ENCODE data around the gene IFNGR1. TPM values are rescaled to one million over a fixed set of nuclear protein-coding genes. Genes with fewer than 3 reads are reported as not detected.
A peak's percentile ranks its signal among the peaks of the same experiment; 100 is the strongest.

The IFNGR1 gene
- total RNA-seq, 1 experiment from 2014 or later: 58.4 TPM

DNA sequence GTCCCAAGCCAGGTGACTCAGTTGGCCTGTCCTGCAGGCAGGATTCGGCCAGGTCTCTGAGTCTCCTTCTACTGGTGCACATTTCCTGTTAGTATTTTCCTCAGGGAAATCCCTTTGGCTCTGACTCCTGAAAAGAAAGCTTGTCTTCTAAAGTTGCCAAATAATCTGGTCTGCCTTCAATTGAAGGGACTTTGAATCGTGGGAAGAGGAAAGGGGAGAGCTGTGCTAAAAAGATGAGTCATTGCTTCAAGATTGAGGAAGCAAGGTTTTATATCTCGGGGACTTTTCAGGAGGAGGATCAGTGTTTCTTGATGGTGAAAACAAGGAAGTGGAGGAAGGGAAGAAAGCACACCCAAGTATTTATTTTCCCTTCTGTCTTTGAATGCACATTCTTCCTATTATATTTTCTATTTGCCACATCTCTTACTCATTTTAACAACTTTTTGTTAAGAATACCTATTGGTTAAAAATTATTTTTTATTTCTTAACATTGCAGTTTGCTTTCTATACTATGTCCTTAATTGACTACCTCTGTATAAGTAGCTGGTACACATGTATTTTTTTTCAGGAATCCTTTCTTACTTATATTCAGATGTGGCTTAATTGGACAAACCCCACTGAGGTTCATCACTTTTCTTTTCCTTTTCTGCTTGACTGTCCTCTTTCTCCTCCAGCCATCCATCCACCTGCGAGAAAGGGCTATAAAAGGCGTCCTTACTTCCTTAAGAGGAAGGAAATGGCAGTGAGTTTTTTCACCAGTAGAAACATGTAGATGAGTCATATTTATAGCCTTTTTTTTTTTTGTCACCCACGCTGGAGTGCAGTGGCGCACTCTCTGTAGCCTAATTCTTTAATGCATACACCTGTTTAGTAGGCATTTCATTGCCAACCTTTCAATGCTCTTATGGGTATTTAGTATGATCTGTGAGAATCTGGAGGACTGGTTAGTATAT lies 15.0 kb upstream of the IFNGR1 start:
- Mint-ChIP-seq H3K4me3 (ENCODE audit: unreplicated experiment) (peak overlapping the region; percentile 41), H3K4me1 (ENCODE audit: insufficient read depth, unreplicated experiment) (peaks cover 40% of the 10 kb centered on the region), H3K36me3 (ENCODE audit: insufficient read depth, unreplicated experiment) (no peaks in the 10 kb centered on the region), H3K27me3 (ENCODE audit: insufficient read depth, unreplicated experiment) (no peaks in the 10 kb centered on the region), H3K9me3 (ENCODE audit: unreplicated experiment) (no peaks in the 10 kb centered on the region), H3K27ac (ENCODE audit: low read depth, unreplicated experiment) (peak overlapping the region; percentile 95)
- TSS peak; percentile 82 for BruUV-seq (replicated peaks)
- intact Hi-C loops (cut with micrococcal nuclease): loop anchor here (2.0 kb wide), 1 partner anchor 15 kb away; the partner anchor contains the start of gene IFNGR1
- CTCF ChIA-PET: interaction anchor here (0.8 kb wide), 1 partner anchor 11 kb away, joined by 5 read pairs; no protein-coding TSS in a partner anchor
- POLR2A ChIA-PET: interaction anchor here (0.6 to 17.4 kb wide), 9 partner anchors 8 to 1153 kb away, joined by 3 to 651 read pairs (median 3); partner anchors contain the start of gene IFNGR1
- DNase-seq (ENCODE audit: unreplicated experiment): peak; percentile 97
- TF ChIP-seq, protein P1, sequence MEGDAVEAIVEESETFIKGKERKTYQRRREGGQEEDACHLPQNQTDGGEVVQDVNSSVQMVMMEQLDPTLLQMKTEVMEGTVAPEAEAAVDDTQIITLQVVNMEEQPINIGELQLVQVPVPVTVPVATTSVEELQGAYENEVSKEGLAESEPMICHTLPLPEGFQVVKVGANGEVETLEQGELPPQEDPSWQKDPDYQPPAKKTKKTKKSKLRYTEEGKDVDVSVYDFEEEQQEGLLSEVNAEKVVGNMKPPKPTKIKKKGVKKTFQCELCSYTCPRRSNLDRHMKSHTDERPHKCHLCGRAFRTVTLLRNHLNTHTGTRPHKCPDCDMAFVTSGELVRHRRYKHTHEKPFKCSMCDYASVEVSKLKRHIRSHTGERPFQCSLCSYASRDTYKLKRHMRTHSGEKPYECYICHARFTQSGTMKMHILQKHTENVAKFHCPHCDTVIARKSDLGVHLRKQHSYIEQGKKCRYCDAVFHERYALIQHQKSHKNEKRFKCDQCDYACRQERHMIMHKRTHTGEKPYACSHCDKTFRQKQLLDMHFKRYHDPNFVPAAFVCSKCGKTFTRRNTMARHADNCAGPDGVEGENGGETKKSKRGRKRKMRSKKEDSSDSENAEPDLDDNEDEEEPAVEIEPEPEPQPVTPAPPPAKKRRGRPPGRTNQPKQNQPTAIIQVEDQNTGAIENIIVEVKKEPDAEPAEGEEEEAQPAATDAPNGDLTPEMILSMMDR (IDR thresholded peaks at IDR 0.05; ENCODE audit: unreplicated experiment): no peak

DNA sequence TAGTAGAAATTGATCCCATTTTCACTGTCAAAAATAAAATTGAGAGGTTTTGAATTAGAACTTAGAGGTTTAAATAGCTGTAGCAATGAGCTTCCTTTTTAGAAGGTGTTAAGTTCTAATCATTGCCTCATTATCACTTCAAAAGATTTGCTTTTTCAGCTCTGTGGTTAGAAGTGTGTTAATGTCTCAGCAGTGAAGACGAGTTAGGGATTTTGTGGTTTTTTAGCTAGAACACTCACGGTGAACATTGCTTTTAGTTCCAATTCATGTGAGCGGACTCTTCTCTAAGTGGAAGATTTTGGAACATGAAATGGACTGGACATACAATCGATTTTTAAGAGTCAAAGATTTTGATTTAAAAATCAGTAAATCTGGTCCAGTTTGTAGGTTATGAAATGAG lies 12.7 kb upstream of the IFNGR1 start:
- DNase-seq (ENCODE audit: unreplicated experiment): no peak
- Mint-ChIP-seq H3K9me3 (ENCODE audit: unreplicated experiment) (no peaks in the 10 kb centered on the region), H3K4me1 (ENCODE audit: insufficient read depth, unreplicated experiment) (peaks cover 19% of the 10 kb centered on the region), H3K4me3 (ENCODE audit: unreplicated experiment) (no peak overlapping the region), H3K36me3 (ENCODE audit: insufficient read depth, unreplicated experiment) (no peaks in the 10 kb centered on the region), H3K27ac (ENCODE audit: low read depth, unreplicated experiment) (no peak overlapping the region), H3K27me3 (ENCODE audit: insufficient read depth, unreplicated experiment) (no peaks in the 10 kb centered on the region)
- no TSS peak for BruUV-seq (replicated peaks)
- POLR2A ChIA-PET: interaction anchor here (0.8 to 17.4 kb wide), 5 partner anchors 10 to 873 kb away, joined by 3 to 651 read pairs (median 3); partner anchors contain the start of gene IFNGR1
- TF ChIP-seq, protein P1 (IDR thresholded peaks at IDR 0.05; ENCODE audit: unreplicated experiment): no peak
- intact Hi-C loops (cut with micrococcal nuclease): no loop called here
- CTCF ChIA-PET: interaction anchor here (0.6 to 1.0 kb wide), 2 partner anchors 16 to 1056 kb away, joined by 3 to 4 read pairs; no protein-coding TSS in a partner anchor

DNA sequence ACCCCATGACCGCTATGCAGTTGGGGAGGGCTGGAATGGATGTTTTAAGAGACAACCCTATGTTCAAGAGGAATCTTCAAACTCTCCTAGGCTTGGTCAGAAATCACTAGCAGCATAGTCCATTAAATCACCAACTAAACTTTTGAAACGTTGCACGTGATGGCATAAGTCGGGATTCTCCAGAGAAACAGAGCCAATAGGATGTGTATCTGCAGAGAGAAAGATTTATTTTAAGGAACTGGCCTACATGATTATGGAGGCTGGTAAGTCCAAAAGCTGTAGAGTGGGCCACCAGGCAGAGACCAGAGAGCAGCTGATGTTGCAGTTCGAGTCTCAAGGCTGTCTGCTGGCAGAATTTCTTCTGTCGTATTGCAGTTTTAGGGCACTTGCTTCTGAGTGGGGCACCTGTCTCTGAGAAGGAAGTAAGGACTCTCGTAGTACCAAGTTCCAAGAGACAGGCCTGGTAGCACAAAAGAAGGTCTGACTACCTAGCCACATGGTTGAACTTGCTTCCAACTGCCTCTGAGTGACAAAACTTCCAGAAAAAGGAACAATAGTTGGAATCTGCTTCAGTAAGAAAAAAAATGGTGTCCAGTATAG lies 11.9 kb upstream of the IFNGR1 start:
- H3K4me1 Mint-ChIP-seq (ENCODE audit: insufficient read depth, unreplicated experiment): peaks cover 14% of the 10 kb centered on the region
- H3K27ac Mint-ChIP-seq (ENCODE audit: low read depth, unreplicated experiment): no peak overlapping the region
- TF ChIP-seq, protein P1 (IDR thresholded peaks at IDR 0.05; ENCODE audit: unreplicated experiment): no peak
- ChIA-PET CTCF (no interaction called here), POLR2A (interaction anchor here (0.8 to 17.4 kb wide), 5 partner anchors 11 to 874 kb away, joined by 3 to 651 read pairs (median 3); partner anchors contain the start of gene IFNGR1)
- no peak overlapping the region for H3K4me3 Mint-ChIP-seq (ENCODE audit: unreplicated experiment)
- no peak for DNase-seq (ENCODE audit: unreplicated experiment)
- intact Hi-C loops (cut with micrococcal nuclease): no loop called here
- no peaks in the 10 kb centered on the region for H3K36me3 Mint-ChIP-seq (ENCODE audit: insufficient read depth, unreplicated experiment)
- no peaks in the 10 kb centered on the region for H3K27me3 Mint-ChIP-seq (ENCODE audit: insufficient read depth, unreplicated experiment)
- no TSS peak for BruUV-seq (replicated peaks)
- no peaks in the 10 kb centered on the region for H3K9me3 Mint-ChIP-seq (ENCODE audit: unreplicated experiment)

DNA sequence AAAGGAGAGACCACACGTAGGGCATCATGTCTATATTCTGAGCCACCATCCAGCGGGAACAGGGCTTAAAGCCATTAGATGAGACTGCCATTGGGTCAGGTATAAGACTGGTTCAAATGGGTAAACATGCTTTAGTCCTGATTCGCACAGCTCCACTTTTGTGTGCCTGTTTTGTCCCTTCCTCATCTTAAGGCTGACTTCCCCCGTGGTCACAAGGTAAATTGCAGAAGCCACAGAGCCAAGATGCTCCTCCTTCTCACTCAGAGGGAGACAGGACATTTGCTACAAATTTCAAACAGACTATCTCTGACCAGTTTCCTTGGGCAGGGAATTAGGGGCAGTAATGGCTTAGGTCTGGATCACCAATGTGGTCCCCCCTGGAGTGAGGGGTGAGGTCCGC lies 11.4 kb upstream of the IFNGR1 start:
- no peaks in the 10 kb centered on the region for H3K27me3 Mint-ChIP-seq (ENCODE audit: insufficient read depth, unreplicated experiment)
- H3K4me1 Mint-ChIP-seq (ENCODE audit: insufficient read depth, unreplicated experiment): peaks cover 14% of the 10 kb centered on the region
- H3K9me3 Mint-ChIP-seq (ENCODE audit: unreplicated experiment): no peaks in the 10 kb centered on the region
- H3K27ac Mint-ChIP-seq (ENCODE audit: low read depth, unreplicated experiment): no peak overlapping the region
- H3K4me3 Mint-ChIP-seq (ENCODE audit: unreplicated experiment): no peak overlapping the region
- intact Hi-C loops (cut with micrococcal nuclease): no loop called here
- no TSS peak for BruUV-seq (replicated peaks)
- ChIA-PET POLR2A (interaction anchor here (17.4 kb wide), 1 partner anchor 10 kb away, joined by 651 read pairs; the partner anchor contains the start of gene IFNGR1), CTCF (no interaction called here)
- TF ChIP-seq, protein P1 (IDR thresholded peaks at IDR 0.05; ENCODE audit: unreplicated experiment): no peak
- no peak for DNase-seq (ENCODE audit: unreplicated experiment)
- H3K36me3 Mint-ChIP-seq (ENCODE audit: insufficient read depth, unreplicated experiment): no peaks in the 10 kb centered on the region
